HepG2 (cell line): Measurements from ENCODE around the gene LIPE. TPM values are rescaled to one million over a fixed set of nuclear protein-coding genes. Genes with fewer than 3 reads are reported as not detected.

Source experiments
- BORCS8-MEF2B ChIP-seq: sonication (generic); formaldehyde crosslinking; IDR thresholded peaks from 2 replicates; pipeline ENCODE4 v1.8.0; 2022; ENCODE audit warnings: mild to moderate bottlenecking, missing genetic modification reagents
- CBX1 ChIP-seq: IDR thresholded peaks from one replicate; pipeline ENCODE4 v1.6.1; 2016; ENCODE audit warnings: antibody characterized with exemption, low read depth
- EP300 ChIP-seq, 3 experiments: sonication (generic) in 1 of 3; formaldehyde crosslinking in 1 of 3; IDR thresholded peaks; 2 replicates each; pipeline versions ENCODE4 v1.5.1 to v1.6.1; 2011 to 2020; ENCODE audit warnings: low read depth in 2 of 3, low read length in 2 of 3, borderline replicate concordance in 1 of 3, improper control_type of control experiment in 1 of 3, mild to moderate bottlenecking in 1 of 3, missing genetic modification reagents in 1 of 3, moderate library complexity in 1 of 3
- GLI4 ChIP-seq: sonication (generic); formaldehyde crosslinking; IDR thresholded peaks from 2 replicates; pipeline ENCODE4 v1.5.1; 2020; ENCODE audit warnings: missing genetic modification reagents, mild to moderate bottlenecking, moderate library complexity, borderline replicate concordance
- KLF6 ChIP-seq: IDR thresholded peaks from 2 replicates; pipeline ENCODE4 v1.8.0; 2016; ENCODE audit warnings: missing biosample characterization, missing genetic modification reagents
- MAFK ChIP-seq, 2 experiments: IDR thresholded peaks in 1 of 2; conservative IDR thresholded peaks in 1 of 2; 2 replicates each; pipeline ENCODE4 v1.6.1; 2011; ENCODE audit warnings: improper control_type of control experiment in 2 of 2, low read length in 2 of 2
- MEF2D ChIP-seq: sonication (generic); formaldehyde crosslinking; IDR thresholded peaks from 2 replicates; pipeline ENCODE4 v1.5.1; 2020; ENCODE audit warnings: mild to moderate bottlenecking, missing genetic modification reagents
- MXI1 ChIP-seq: IDR thresholded peaks from 3 replicates; pipeline ENCODE4 v1.6.1; 2012; ENCODE audit warnings: low read depth, low read length, inconsistent platforms, borderline replicate concordance
- NCOR1 ChIP-seq: fragments of 200-600 bp; sonication (generic); IDR thresholded peaks from 2 replicates; pipeline ENCODE4 v1.7.0; 2017; ENCODE audit warnings: antibody characterized with exemption, low read length, borderline replicate concordance
- NFKB2 ChIP-seq: sonication (generic); formaldehyde crosslinking; IDR thresholded peaks from 2 replicates; pipeline ENCODE4 v1.4.0; 2020; ENCODE audit warnings: missing genetic modification reagents, borderline replicate concordance
- PLRG1 ChIP-seq: fragments of 450-650 bp; conservative IDR thresholded peaks from 2 replicates; pipeline ENCODE4 v1.6.1; 2016
- RAD51 ChIP-seq: fragments of 450-650 bp; IDR thresholded peaks from 2 replicates; pipeline ENCODE4 v1.6.1; 2016; ENCODE audit warnings: borderline replicate concordance
- RFXANK ChIP-seq: IDR thresholded peaks from 2 replicates; pipeline ENCODE4 v1.6.1; 2016
- SCMH1 ChIP-seq: sonication (generic); formaldehyde crosslinking; IDR thresholded peaks from 2 replicates; pipeline ENCODE4 v1.9.0; 2021; ENCODE audit warnings: missing genetic modification reagents, mild to moderate bottlenecking, borderline replicate concordance
- SRY ChIP-seq: sonication (generic); formaldehyde crosslinking; IDR thresholded peaks from 2 replicates; pipeline ENCODE4 v1.8.0; 2022; ENCODE audit warnings: mild to moderate bottlenecking, missing genetic modification reagents
- STAG1 ChIP-seq: sonication (generic); formaldehyde crosslinking; IDR thresholded peaks from 2 replicates; pipeline ENCODE4 v1.4.0; 2020; ENCODE audit warnings: missing genetic modification reagents
- ZNF17 ChIP-seq: sonication (generic); formaldehyde crosslinking; IDR thresholded peaks from 2 replicates; pipeline ENCODE4 v1.5.0; 2020; ENCODE audit warnings: mild to moderate bottlenecking, missing genetic modification reagents
- ZNF468 ChIP-seq: sonication (generic); formaldehyde crosslinking; IDR thresholded peaks from 2 replicates; pipeline ENCODE4 v1.8.0; 2022; ENCODE audit warnings: mild to moderate bottlenecking, moderate library complexity, missing genetic modification reagents
- ZNF674 ChIP-seq: sonication (generic); formaldehyde crosslinking; IDR thresholded peaks from 2 replicates; pipeline ENCODE4 v1.5.0; 2020; ENCODE audit warnings: low read depth, mild to moderate bottlenecking, missing genetic modification reagents
- ZNF839 ChIP-seq: sonication (generic); formaldehyde crosslinking; IDR thresholded peaks from 2 replicates; pipeline ENCODE4 v1.4.0; 2020; ENCODE audit warnings: missing genetic modification reagents, mild to moderate bottlenecking, borderline replicate concordance
- polyA plus RNA-seq, 8 experiments: library from polyadenylated mRNA; depleted of rRNA in 3 of 8; stranded (reverse) in 7 of 8; unstranded in 1 of 8; fragments of >200 nt; fragmentation: Illumina TruSeq in 4 of 8; extraction: Trizol in 4 of 8; gene quantifications; 2 replicates each; pipeline versions ENCODE4 v1.2.1 to v1.2.3, GENCODE V29; 2011 to 2016; ENCODE audit warnings: low read depth in 4 of 8, missing spikeins in 1 of 8, mixed read lengths in 1 of 8; ENCODE audit not compliant: insufficient read depth in 1 of 8
- total RNA-seq, 5 experiments: library from RNA; depleted of rRNA; stranded (reverse); fragments of >200 nt; fragmentation: Illumina TruSeq; extraction: Trizol; gene quantifications; 2 replicates each; pipeline ENCODE4 v1.2.3, GENCODE V29; 2016; ENCODE audit warnings: low read depth in 1 of 5
- TF ChIP-seq, protein P1 (sequence below): sonication (generic); formaldehyde crosslinking; IDR thresholded peaks from 2 replicates; pipeline ENCODE4 v1.4.0; 2020; ENCODE audit warnings: missing genetic modification reagents
- TF ChIP-seq, protein P2 (sequence below): sonication (generic); formaldehyde crosslinking; IDR thresholded peaks from 2 replicates; pipeline ENCODE4 v1.8.1; 2022; ENCODE audit warnings: low read depth, mild to moderate bottlenecking, missing genetic modification reagents
- TF ChIP-seq, protein P3 (sequence below): sonication (generic); formaldehyde crosslinking; IDR thresholded peaks from 2 replicates; pipeline ENCODE4 v1.5.0; 2020; ENCODE audit warnings: mild to moderate bottlenecking, missing genetic modification reagents, moderate library complexity

LIPE gene
- total and polyA plus RNA-seq, 2 of the 13 experiments (the other 11 are each of a cell fraction or from before 2014, with no cell fraction given): not detected

DNA sequence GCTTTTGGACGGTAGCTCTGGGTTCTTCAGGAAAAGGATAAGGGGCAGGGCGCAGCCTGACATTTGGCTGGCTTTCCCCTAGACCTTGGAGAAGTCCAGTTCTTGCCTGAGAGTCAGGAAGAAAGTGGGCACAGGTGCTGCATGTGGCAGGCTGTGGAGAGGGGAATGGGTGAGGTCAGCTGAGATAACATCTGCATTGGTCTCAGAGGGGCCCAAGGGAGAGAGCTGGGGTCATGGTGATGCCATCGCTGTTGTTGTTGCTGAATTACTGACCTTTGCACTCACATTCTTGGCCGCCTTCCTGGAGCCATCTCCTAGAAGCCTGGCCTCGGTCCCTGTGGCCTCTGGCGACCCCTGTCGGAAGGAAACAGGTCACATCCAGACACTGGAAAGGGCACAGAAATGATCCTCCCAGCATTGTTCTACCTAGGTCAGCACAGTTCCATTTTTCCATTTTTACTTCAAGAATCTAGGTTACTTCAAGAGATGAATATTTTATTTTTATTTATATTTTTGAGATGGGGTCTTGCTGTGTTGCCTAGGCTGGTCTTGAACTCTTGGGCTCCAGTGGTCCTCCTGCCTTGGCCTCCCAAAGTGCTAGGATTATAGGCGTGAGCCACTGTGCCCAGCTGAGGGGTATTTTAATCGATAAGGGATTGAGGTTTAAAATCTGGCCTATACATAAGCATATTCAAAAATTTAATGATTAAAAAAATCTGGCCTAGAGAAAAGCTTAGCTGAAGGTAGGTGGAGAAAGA, 6.5 kb upstream of the LIPE start (continued):
- TF ChIP-seq, protein P1, sequence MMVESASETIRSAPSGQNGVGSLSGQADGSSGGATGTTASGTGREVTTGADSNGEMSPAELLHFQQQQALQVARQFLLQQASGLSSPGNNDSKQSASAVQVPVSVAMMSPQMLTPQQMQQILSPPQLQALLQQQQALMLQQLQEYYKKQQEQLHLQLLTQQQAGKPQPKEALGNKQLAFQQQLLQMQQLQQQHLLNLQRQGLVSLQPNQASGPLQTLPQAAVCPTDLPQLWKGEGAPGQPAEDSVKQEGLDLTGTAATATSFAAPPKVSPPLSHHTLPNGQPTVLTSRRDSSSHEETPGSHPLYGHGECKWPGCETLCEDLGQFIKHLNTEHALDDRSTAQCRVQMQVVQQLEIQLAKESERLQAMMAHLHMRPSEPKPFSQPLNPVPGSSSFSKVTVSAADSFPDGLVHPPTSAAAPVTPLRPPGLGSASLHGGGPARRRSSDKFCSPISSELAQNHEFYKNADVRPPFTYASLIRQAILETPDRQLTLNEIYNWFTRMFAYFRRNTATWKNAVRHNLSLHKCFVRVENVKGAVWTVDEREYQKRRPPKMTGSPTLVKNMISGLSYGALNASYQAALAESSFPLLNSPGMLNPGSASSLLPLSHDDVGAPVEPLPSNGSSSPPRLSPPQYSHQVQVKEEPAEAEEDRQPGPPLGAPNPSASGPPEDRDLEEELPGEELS (CRISPR knock-in tag): peak; percentile 80
- TF ChIP-seq KLF6 (CRISPR knock-in tag) (0 out of 2 replicates have a peak, but pooled peaks have one; percentile 30), NCOR1 (peak; percentile 87), MEF2D (CRISPR knock-in tag) (peak; percentile 35; the same call in 1 of the 2 replicates), ZNF839 (CRISPR knock-in tag) (no peak), ZNF674 (CRISPR knock-in tag) (no peak), SRY (no peak), RFXANK (no peak), MXI1 (peak; percentile 75; the same call in 1 of the 3 replicates), SCMH1 (no peak), ZNF17 (CRISPR knock-in tag) (no peak), BORCS8-MEF2B (no peak), STAG1 (CRISPR knock-in tag) (peak; percentile 84), CBX1 (peak; percentile 66), MAFK (conservative IDR thresholded peaks at IDR 0.05 in 1 of 2, IDR thresholded peaks at IDR 0.05 in 1 of 2; ENCODE audit: low read length in 2 of 2) (no peak), EP300 (IDR thresholded peaks at IDR 0.05; ENCODE audit: low read depth in 2 of 2, low read length in 2 of 2) (peak; percentile 50 to 80; a peak in 2 of 4 replicates), EP300 (CRISPR knock-in tag; IDR thresholded peaks at IDR 0.05; ENCODE audit: borderline replicate concordance) (peak; percentile 91), RAD51 (no peak), PLRG1 (no peak), NFKB2 (no peak), GLI4 (CRISPR knock-in tag) (peak; percentile 52; the same call in 1 of the 2 replicates), ZNF468 (CRISPR knock-in tag) (no peak)
- TF ChIP-seq, protein P2, sequence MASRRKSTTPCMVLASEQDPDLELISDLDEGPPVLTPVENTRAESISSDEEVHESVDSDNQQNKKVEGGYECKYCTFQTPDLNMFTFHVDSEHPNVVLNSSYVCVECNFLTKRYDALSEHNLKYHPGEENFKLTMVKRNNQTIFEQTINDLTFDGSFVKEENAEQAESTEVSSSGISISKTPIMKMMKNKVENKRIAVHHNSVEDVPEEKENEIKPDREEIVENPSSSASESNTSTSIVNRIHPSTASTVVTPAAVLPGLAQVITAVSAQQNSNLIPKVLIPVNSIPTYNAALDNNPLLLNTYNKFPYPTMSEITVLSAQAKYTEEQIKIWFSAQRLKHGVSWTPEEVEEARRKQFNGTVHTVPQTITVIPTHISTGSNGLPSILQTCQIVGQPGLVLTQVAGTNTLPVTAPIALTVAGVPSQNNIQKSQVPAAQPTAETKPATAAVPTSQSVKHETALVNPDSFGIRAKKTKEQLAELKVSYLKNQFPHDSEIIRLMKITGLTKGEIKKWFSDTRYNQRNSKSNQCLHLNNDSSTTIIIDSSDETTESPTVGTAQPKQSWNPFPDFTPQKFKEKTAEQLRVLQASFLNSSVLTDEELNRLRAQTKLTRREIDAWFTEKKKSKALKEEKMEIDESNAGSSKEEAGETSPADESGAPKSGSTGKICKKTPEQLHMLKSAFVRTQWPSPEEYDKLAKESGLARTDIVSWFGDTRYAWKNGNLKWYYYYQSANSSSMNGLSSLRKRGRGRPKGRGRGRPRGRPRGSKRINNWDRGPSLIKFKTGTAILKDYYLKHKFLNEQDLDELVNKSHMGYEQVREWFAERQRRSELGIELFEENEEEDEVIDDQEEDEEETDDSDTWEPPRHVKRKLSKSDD: no peak
- TF ChIP-seq, protein P3, sequence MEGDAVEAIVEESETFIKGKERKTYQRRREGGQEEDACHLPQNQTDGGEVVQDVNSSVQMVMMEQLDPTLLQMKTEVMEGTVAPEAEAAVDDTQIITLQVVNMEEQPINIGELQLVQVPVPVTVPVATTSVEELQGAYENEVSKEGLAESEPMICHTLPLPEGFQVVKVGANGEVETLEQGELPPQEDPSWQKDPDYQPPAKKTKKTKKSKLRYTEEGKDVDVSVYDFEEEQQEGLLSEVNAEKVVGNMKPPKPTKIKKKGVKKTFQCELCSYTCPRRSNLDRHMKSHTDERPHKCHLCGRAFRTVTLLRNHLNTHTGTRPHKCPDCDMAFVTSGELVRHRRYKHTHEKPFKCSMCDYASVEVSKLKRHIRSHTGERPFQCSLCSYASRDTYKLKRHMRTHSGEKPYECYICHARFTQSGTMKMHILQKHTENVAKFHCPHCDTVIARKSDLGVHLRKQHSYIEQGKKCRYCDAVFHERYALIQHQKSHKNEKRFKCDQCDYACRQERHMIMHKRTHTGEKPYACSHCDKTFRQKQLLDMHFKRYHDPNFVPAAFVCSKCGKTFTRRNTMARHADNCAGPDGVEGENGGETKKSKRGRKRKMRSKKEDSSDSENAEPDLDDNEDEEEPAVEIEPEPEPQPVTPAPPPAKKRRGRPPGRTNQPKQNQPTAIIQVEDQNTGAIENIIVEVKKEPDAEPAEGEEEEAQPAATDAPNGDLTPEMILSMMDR (CRISPR knock-in tag): peak; percentile 93
